HEK293 (cell line): ENCODE data around the gene AKR7A2.

Experiments used
- CTCF ChIA-PET: fragments of 350-600 bp; formaldehyde crosslinking; extraction: SDS; loops from one replicate; lab custom pipeline; 2021; ENCODE audit warnings: antibody characterized with exemption; lab: Yijun Ruan, JAX
- POLR2A ChIA-PET: fragments of 300-600 bp; formaldehyde crosslinking; extraction: SDS; loops from one replicate; lab custom pipeline; 2020; ENCODE audit warnings: antibody characterized with exemption, inconsistent platforms; lab: Yijun Ruan, JAX
- H3K27ac ChIP-seq: fragments of 200-500 bp; sonication (Bioruptor generic); 2 replicates; pipeline ENCODE4 v1.5.1; 2014; ENCODE audit warnings: low read depth, low read length, control low read depth, inconsistent platforms; ENCODE audit errors: extremely low read depth
- H3K36me3 ChIP-seq, 2 experiments: fragments of 200-500 bp in 1 of 2; sonication (Bioruptor generic) in 1 of 2; 1 replicate in 1 of 2; 2 replicates in 1 of 2; pipeline ENCODE4 v1.5.1; 2014 to 2017; ENCODE audit warnings: inconsistent platforms in 2 of 2, low read length in 2 of 2; ENCODE audit not compliant: control insufficient read depth in 2 of 2, insufficient read depth in 1 of 2
- H3K4me1 ChIP-seq: fragments of 200-500 bp; sonication (Bioruptor generic); 2 replicates; pipeline ENCODE4 v1.5.1; 2014; ENCODE audit warnings: mild to moderate bottlenecking, low read length, inconsistent platforms; ENCODE audit not compliant: control insufficient read depth, insufficient read depth
- H3K4me3 ChIP-seq: 2 replicates; pipeline ENCODE4 v1.5.1; 2011; ENCODE audit warnings: low read depth, mild to moderate bottlenecking, control low read depth, low read length, moderate library complexity
- H3K9me3 ChIP-seq: fragments of 200-500 bp; sonication (Bioruptor generic); 2 replicates; pipeline ENCODE4 v1.5.1; 2014; ENCODE audit warnings: low read depth, low read length, inconsistent platforms; ENCODE audit not compliant: control insufficient read depth, insufficient read depth
- KLF1 ChIP-seq: fragments of 450-650 bp; formaldehyde crosslinking; IDR thresholded peaks from 2 replicates; pipeline ENCODE4 v1.5.1; 2016; ENCODE audit warnings: missing biosample characterization, missing genetic modification characterization
- MEIS1 ChIP-seq: sonication (generic); formaldehyde crosslinking; IDR thresholded peaks from 2 replicates; pipeline ENCODE4 v1.8.1; 2022; ENCODE audit warnings: missing genetic modification reagents, mild to moderate bottlenecking, borderline replicate concordance
- PRDM2 ChIP-seq: fragments of 450-650 bp; formaldehyde crosslinking; IDR thresholded peaks from 2 replicates; pipeline ENCODE4 v1.5.1; 2016; ENCODE audit warnings: missing biosample characterization, missing genetic modification characterization, borderline replicate concordance
- SCRT2 ChIP-seq: fragments of 450-650 bp; formaldehyde crosslinking; IDR thresholded peaks from 2 replicates; pipeline ENCODE4 v1.5.1; 2016; ENCODE audit warnings: missing biosample characterization, missing genetic modification characterization
- SETDB1 ChIP-seq: IDR thresholded peaks from one replicate; pipeline ENCODE4 v1.6.1; 2017; ENCODE audit warnings: mild to moderate bottlenecking, low read length, moderate library complexity, mixed read lengths; ENCODE audit not compliant: insufficient read length
- YY1 ChIP-seq: fragments of 450-650 bp; formaldehyde crosslinking; IDR thresholded peaks from 2 replicates; pipeline ENCODE4 v1.5.1; 2018; ENCODE audit warnings: missing biosample characterization, missing genetic modification characterization
- ZBTB7A ChIP-seq: fragments of 450-650 bp; formaldehyde crosslinking; IDR thresholded peaks from 2 replicates; pipeline ENCODE4 v1.5.1; 2016; ENCODE audit warnings: low read depth, missing biosample characterization, missing genetic modification characterization
- ZNF155 ChIP-seq: fragments of 450-650 bp; formaldehyde crosslinking; IDR thresholded peaks from 2 replicates; pipeline ENCODE4 v1.5.1; 2016; ENCODE audit warnings: missing biosample characterization, missing genetic modification characterization
- ZNF223 ChIP-seq: fragments of 450-650 bp; formaldehyde crosslinking; IDR thresholded peaks from 2 replicates; pipeline ENCODE4 v1.5.1; 2016; ENCODE audit warnings: missing biosample characterization, missing genetic modification characterization
- ZNF26 ChIP-seq: fragments of 450-650 bp; formaldehyde crosslinking; IDR thresholded peaks from 2 replicates; pipeline ENCODE4 v1.5.1; 2016; ENCODE audit warnings: missing biosample characterization, missing genetic modification characterization
- ZNF354C ChIP-seq: fragments of 450-650 bp; formaldehyde crosslinking; IDR thresholded peaks from 2 replicates; pipeline ENCODE4 v1.5.1; 2016; ENCODE audit warnings: missing biosample characterization, missing genetic modification characterization, low read depth, borderline replicate concordance
- ZNF561 ChIP-seq: fragments of 450-650 bp; IDR thresholded peaks from 2 replicates; pipeline ENCODE4 v1.5.1; 2018; ENCODE audit warnings: missing biosample characterization, missing genetic modification characterization, borderline replicate concordance
- ZNF624 ChIP-seq: fragments of 450-650 bp; formaldehyde crosslinking; IDR thresholded peaks from 2 replicates; pipeline ENCODE4 v1.5.1; 2017; ENCODE audit warnings: missing biosample characterization, missing genetic modification characterization
- ZNF677 ChIP-seq: fragments of 450-650 bp; IDR thresholded peaks from 2 replicates; pipeline ENCODE4 v1.5.0; 2018; ENCODE audit warnings: missing biosample characterization, mild to moderate bottlenecking, missing genetic modification characterization, moderate library complexity
- ZNF704 ChIP-seq: fragments of 450-650 bp; formaldehyde crosslinking; IDR thresholded peaks from 2 replicates; pipeline ENCODE4 v1.5.1; 2016; ENCODE audit warnings: missing biosample characterization, missing genetic modification characterization

Gene AKR7A2

GRCh38 chr1:19333587-19334354 lies 21.8 kb upstream of the AKR7A2 start:
- no peak overlapping the region for H3K4me3 ChIP-seq
- H3K9me3 ChIP-seq: no peaks in the 10 kb centered on the region
- no peaks in the 10 kb centered on the region for H3K4me1 ChIP-seq
- no peak overlapping the region for H3K27ac ChIP-seq
- ChIA-PET POLR2A (interaction anchor here (0.5 to 0.6 kb wide), 2 partner anchors 308 to 350 kb away, joined by 3 to 13 read pairs; no protein-coding TSS in a partner anchor), CTCF (interaction anchor here (0.6 to 1.1 kb wide), 2 partner anchors 247 to 317 kb away, joined by 3 to 4 read pairs; no protein-coding TSS in a partner anchor)
- H3K36me3 ChIP-seq: peaks cover 4 to 53% of the 10 kb centered on the region in 2 experiments; a peak in 2 of 3 replicates
- TF ChIP-seq ZNF704 (tag by site-specific recombination): no peak
- no peak for TF ChIP-seq ZNF354C (tag by site-specific recombination)
- TF ChIP-seq YY1 (tag by site-specific recombination): no peak
- no peak for TF ChIP-seq ZBTB7A (tag by site-specific recombination)
- TF ChIP-seq ZNF155 (tag by site-specific recombination): no peak
- TF ChIP-seq KLF1 (tag by site-specific recombination): no peak
- no peak for TF ChIP-seq ZNF223
- no peak for TF ChIP-seq MEIS1 (CRISPR knock-in tag)
- TF ChIP-seq ZNF624 (tag by site-specific recombination): no peak
- no peak for TF ChIP-seq ZNF561
- TF ChIP-seq ZNF677 (tag by site-specific recombination): no peak
- TF ChIP-seq ZNF26 (tag by site-specific recombination): no peak
- TF ChIP-seq PRDM2 (tag by site-specific recombination): no peak

- Histone ChIP-seq H3K4me1 (no peaks in the 10 kb centered on the region), H3K4me3 (no peak overlapping the region), H3K27ac (no peak overlapping the region), H3K9me3 (no peaks in the 10 kb centered on the region)
- TF ChIP-seq SCRT2 (tag by site-specific recombination) (peak; percentile 49; the same call in 1 of the 2 replicates), SETDB1 (no peak)
- TF ChIP-seq, all 188 proteins: peak for 1
- H3K36me3 ChIP-seq: peaks cover 4 to 63% of the 10 kb centered on the region in 2 experiments; a peak in 2 of 3 replicates
- POLR2A ChIA-PET: no interaction called here
- CTCF ChIA-PET: interaction anchor here (1.1 kb wide), 1 partner anchor 318 kb away, joined by 3 read pairs; no protein-coding TSS in a partner anchor
Observed at GRCh38 chr1:19332832-19333231, 20.9 kb upstream of the AKR7A2 start.
